ENCODE data around the gene SUCO. TPM values are rescaled to one million over a fixed set of nuclear protein-coding genes. Genes with fewer than 3 reads are reported as not detected.

Gene SUCO
- total RNA-seq, 1 donor: 41.6 TPM

DNA sequence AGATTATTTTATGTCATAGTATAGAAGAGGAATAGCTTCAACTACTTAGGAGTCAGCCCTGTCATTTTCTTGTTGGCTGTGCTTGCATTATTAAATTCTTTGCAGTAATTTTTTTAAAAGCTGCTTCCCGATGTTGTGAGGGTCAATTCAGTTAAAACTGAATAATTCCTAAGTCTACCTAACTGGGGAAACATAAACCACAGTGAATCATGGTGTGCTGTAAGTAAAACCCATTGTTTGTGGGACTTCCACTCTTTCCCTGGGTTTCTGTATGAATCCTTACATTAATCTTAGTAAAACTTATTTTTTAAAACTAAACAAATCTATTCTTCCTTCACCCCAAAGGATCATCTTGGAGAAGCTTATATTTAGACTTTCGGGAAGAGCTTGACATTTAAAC lies 4.4 kb downstream of the SUCO start:
- no peak for DNase-seq (ENCODE audit: insufficient read length, low spot score, missing footprints)
- peaks cover 41% of the 10 kb centered on the region for H4K20me1 ChIP-seq (ENCODE audit: insufficient read depth, low read length)

DNA sequence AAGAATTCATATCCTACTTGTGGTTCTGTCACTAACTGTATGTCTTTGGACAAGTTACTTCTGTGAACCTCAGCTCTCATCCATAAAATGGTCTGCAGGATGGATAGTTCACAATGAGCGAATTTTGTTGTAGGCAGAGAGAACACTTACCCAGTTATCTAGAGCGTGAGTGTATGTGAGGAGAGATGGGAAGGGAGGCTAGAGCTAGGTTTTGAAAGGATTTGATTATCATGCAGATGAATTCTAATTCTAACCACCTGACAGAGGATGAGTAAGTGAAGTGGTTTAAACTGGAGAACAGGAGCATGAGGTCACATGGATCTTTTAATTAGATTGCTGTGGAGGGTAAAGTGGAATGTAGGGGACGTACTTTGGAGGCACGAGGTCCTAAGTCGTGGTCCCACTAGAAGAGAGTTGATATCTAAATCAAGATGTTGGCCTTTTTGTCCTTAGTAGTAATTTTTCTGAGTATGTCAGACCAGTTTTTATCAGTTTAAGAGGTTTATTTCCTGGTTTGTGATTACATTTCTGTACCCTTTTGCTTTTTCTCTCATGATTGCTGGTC lies 5.0 kb downstream of the SUCO start:
- Histone ChIP-seq H3K27me3 (ENCODE audit: insufficient read depth, low read length) (no peaks in the 10 kb centered on the region), H3K27ac (ENCODE audit: low read depth, low read length) (no peak overlapping the region), H4K20me1 (ENCODE audit: insufficient read depth, low read length) (peaks cover 41% of the 10 kb centered on the region), H3K4me3 (ENCODE audit: insufficient read depth, low read length) (no peak overlapping the region), H2AFZ (ENCODE audit: low read length) (no peak overlapping the region), H3K4me1 (ENCODE audit: insufficient read depth, low read length) (peaks cover 26% of the 10 kb centered on the region), H3K4me2 (ENCODE audit: insufficient read depth, low read length) (no peak overlapping the region), H3K9me3 (ENCODE audit: low read depth, low read length) (no peaks in the 10 kb centered on the region), H3K36me3 (ENCODE audit: insufficient read depth, low read length) (no peaks in the 10 kb centered on the region), H3K79me2 (ENCODE audit: insufficient read depth, low read length) (peaks cover 97% of the 10 kb centered on the region)
- TF ChIP-seq, protein P1, sequence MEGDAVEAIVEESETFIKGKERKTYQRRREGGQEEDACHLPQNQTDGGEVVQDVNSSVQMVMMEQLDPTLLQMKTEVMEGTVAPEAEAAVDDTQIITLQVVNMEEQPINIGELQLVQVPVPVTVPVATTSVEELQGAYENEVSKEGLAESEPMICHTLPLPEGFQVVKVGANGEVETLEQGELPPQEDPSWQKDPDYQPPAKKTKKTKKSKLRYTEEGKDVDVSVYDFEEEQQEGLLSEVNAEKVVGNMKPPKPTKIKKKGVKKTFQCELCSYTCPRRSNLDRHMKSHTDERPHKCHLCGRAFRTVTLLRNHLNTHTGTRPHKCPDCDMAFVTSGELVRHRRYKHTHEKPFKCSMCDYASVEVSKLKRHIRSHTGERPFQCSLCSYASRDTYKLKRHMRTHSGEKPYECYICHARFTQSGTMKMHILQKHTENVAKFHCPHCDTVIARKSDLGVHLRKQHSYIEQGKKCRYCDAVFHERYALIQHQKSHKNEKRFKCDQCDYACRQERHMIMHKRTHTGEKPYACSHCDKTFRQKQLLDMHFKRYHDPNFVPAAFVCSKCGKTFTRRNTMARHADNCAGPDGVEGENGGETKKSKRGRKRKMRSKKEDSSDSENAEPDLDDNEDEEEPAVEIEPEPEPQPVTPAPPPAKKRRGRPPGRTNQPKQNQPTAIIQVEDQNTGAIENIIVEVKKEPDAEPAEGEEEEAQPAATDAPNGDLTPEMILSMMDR (IDR thresholded peaks at IDR 0.05; ENCODE audit: extremely low read depth, low read depth, low read length): no peak
- DNase-seq (ENCODE audit: insufficient read length, low spot score, missing footprints): no peak

More for the DNA sequence above, 4.4 kb downstream of the SUCO start:
- H3K4me3 ChIP-seq (ENCODE audit: insufficient read depth, low read length): no peak overlapping the region
- no peak overlapping the region for H2AFZ ChIP-seq (ENCODE audit: low read length)
- TF ChIP-seq, protein P1 (IDR thresholded peaks at IDR 0.05; ENCODE audit: extremely low read depth, low read depth, low read length): no peak
- H3K27me3 ChIP-seq (ENCODE audit: insufficient read depth, low read length): no peaks in the 10 kb centered on the region
- H3K27ac ChIP-seq (ENCODE audit: low read depth, low read length): no peak overlapping the region
- peaks cover 26% of the 10 kb centered on the region for H3K4me1 ChIP-seq (ENCODE audit: insufficient read depth, low read length)
- no peak overlapping the region for H3K4me2 ChIP-seq (ENCODE audit: insufficient read depth, low read length)
- no peaks in the 10 kb centered on the region for H3K36me3 ChIP-seq (ENCODE audit: insufficient read depth, low read length)
- no peaks in the 10 kb centered on the region for H3K9me3 ChIP-seq (ENCODE audit: low read depth, low read length)
- H3K79me2 ChIP-seq (ENCODE audit: insufficient read depth, low read length): peaks cover 92% of the 10 kb centered on the region

DNA sequence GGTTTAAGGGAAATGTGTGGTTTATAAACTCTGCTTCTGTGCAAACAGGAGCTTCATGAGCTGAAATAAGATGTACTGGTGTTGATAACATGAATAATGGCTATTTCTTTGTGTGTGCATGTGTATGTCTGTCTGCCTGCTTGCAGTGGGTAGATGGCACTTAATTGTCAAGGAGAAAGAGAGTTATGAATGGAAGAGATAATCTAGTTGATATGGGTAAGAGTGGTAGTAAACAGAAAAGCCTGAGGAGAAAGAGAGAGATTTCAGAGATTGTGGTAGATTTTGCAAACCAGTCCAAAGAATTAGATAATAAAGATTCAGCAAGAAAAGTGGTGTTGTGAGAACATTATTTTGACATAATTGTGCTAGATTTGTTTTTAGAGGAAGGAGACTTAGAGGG lies 7.7 kb downstream of the SUCO start:
- Histone ChIP-seq H3K4me2 (ENCODE audit: insufficient read depth, low read length) (no peak overlapping the region), H3K27me3 (ENCODE audit: insufficient read depth, low read length) (no peaks in the 10 kb centered on the region), H3K4me1 (ENCODE audit: insufficient read depth, low read length) (peaks cover 12% of the 10 kb centered on the region), H3K27ac (ENCODE audit: low read depth, low read length) (no peak overlapping the region), H3K9me3 (ENCODE audit: low read depth, low read length) (no peaks in the 10 kb centered on the region), H3K79me2 (ENCODE audit: insufficient read depth, low read length) (peaks cover 99% of the 10 kb centered on the region), H2AFZ (ENCODE audit: low read length) (no peak overlapping the region), H4K20me1 (ENCODE audit: insufficient read depth, low read length) (peaks cover 26% of the 10 kb centered on the region), H3K36me3 (ENCODE audit: insufficient read depth, low read length) (no peaks in the 10 kb centered on the region), H3K4me3 (ENCODE audit: insufficient read depth, low read length) (no peak overlapping the region)
- TF ChIP-seq, protein P1 (IDR thresholded peaks at IDR 0.05; ENCODE audit: extremely low read depth, low read depth, low read length): no peak
- no peak for DNase-seq (ENCODE audit: insufficient read length, low spot score, missing footprints)

DNA sequence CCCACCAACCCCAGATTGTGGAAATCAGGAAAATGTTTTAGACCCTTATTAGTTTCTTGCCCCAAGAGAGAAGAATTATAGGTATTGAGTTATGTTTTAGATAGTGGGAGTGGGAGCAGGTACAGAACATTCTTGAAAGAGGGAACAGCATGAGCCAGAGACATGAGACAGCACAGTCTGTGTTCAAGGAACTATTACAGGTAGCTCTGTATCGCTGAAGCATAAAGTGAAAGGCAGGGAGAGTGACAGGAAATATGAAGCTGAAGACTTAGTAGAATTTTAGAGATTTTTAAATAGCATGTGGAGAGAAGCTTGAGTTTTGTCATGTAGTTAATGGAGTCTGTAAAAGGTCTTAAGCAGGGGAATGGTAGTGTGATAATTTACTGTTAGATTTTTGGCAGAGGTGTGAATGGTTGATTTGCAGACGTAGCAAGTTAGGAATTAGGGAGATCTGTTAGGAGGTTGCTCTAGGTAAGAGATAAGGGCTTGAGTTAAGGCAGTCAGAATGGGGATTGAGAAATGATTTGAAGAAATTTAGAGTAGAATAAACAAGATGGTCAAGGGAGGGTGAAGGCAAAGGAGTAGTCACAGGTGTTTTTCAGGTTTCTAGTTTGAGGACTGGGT lies 11.6 kb downstream of the SUCO start:
- no peaks in the 10 kb centered on the region for H3K36me3 ChIP-seq (ENCODE audit: insufficient read depth, low read length)
- H3K79me2 ChIP-seq (ENCODE audit: insufficient read depth, low read length): peaks cover 98% of the 10 kb centered on the region
- DNase-seq (ENCODE audit: insufficient read length, low spot score, missing footprints): no peak
- no peak overlapping the region for H3K27ac ChIP-seq (ENCODE audit: low read depth, low read length)
- H3K4me3 ChIP-seq (ENCODE audit: insufficient read depth, low read length): no peak overlapping the region
- TF ChIP-seq, protein P1 (IDR thresholded peaks at IDR 0.05; ENCODE audit: extremely low read depth, low read depth, low read length): no peak
- no peak overlapping the region for H2AFZ ChIP-seq (ENCODE audit: low read length)
- no peaks in the 10 kb centered on the region for H3K27me3 ChIP-seq (ENCODE audit: insufficient read depth, low read length)
- no peaks in the 10 kb centered on the region for H3K9me3 ChIP-seq (ENCODE audit: low read depth, low read length)
- peaks cover 7% of the 10 kb centered on the region for H4K20me1 ChIP-seq (ENCODE audit: insufficient read depth, low read length)
- no peaks in the 10 kb centered on the region for H3K4me1 ChIP-seq (ENCODE audit: insufficient read depth, low read length)
- no peak overlapping the region for H3K4me2 ChIP-seq (ENCODE audit: insufficient read depth, low read length)
